Endothelial cell of umbilical vein (primary cell): Measurements from ENCODE around the gene FILIP1L. TPM values are rescaled to one million over a fixed set of nuclear protein-coding genes. Genes with fewer than 3 reads are reported as not detected.
A peak's percentile ranks its signal among the peaks of the same experiment; 100 is the strongest.
"Not testable (repeated sequence)": the region's sequence is repeated elsewhere in the genome, so short reads cannot be mapped to it uniquely, and the experiment has no call there.

Source experiments
- BruUV-seq: library from RNA; stranded (reverse); fragments of 400-500 nt; replicated peaks from 2 replicates; lab custom pipeline; 2021; lab: Mats Ljungman, UMichigan
- CTCF ChIA-PET: fragments of 300-600, 350-600 bp; sonication (Branson Sonifier 250); formaldehyde crosslinking; loops from one replicate; lab custom pipeline; 2021; ENCODE audit warnings: antibody characterized with exemption, inconsistent platforms; lab: Charles Lee
- POLR2A ChIA-PET: fragments of 300-600, 350-600 bp; sonication (Branson Sonifier 250); formaldehyde crosslinking; loops from one replicate; lab custom pipeline; 2021; ENCODE audit warnings: antibody characterized with exemption, inconsistent platforms; lab: Charles Lee
- DNase-seq: peaks from one replicate; pipeline ENCODE4 v3.0.0-alpha.2; 2011; ENCODE audit warnings: low read depth, low spot score
- FAIRE-seq: peaks from 2 replicates; lab custom pipeline; 2011; peaks lifted over from hg19 to GRCh38; lab: Jason Lieb, UNC
- H2AFZ ChIP-seq: 2 replicates; pipeline ENCODE4 v1.6.0; 2012; ENCODE audit warnings: low read depth, low read length, control low read depth, inconsistent platforms
- H3K27ac ChIP-seq: 2 replicates; pipeline ENCODE4 v1.5.1; 2011; ENCODE audit warnings: low read depth, mild to moderate bottlenecking, control low read depth, low read length, moderate library complexity; ENCODE audit not compliant: insufficient read depth
- H3K27me3 ChIP-seq, 2 experiments: 2 replicates each; pipeline versions ENCODE4 v1.6.0 to v1.6.1; 2011; ENCODE audit warnings: low read length in 2 of 2, mixed read lengths in 1 of 2; ENCODE audit not compliant: control insufficient read depth in 2 of 2, insufficient read depth in 2 of 2
- H3K36me3 ChIP-seq, 2 experiments: 2 replicates in 1 of 2; 3 replicates in 1 of 2; pipeline ENCODE4 v1.5.1; 2011; ENCODE audit warnings: low read length in 2 of 2, mild to moderate bottlenecking in 1 of 2, moderate library complexity in 1 of 2; ENCODE audit not compliant: control insufficient read depth in 2 of 2, insufficient read depth in 2 of 2; ENCODE audit errors: extremely low read depth in 1 of 2
- H3K4me1 ChIP-seq: 3 replicates; pipeline ENCODE4 v1.5.1; 2011; ENCODE audit warnings: mild to moderate bottlenecking, low read length; ENCODE audit not compliant: control insufficient read depth, insufficient read depth; ENCODE audit errors: extremely low read depth
- H3K4me2 ChIP-seq: 2 replicates; pipeline ENCODE4 v1.6.1; 2011; ENCODE audit warnings: low read length, control low read depth, mixed read lengths; ENCODE audit not compliant: insufficient read depth
- H3K4me3 ChIP-seq, 3 experiments: fragments of 200-600 bp in 1 of 3; sonication (generic), shearing (Covaris generic) in 1 of 3; replicated peaks in 1 of 3; 2 replicates each; pipeline ENCODE4 v1.5.1; 2011 to 2016; ENCODE audit warnings: control low read depth in 3 of 3, low read length in 3 of 3, mild to moderate bottlenecking in 2 of 3, inconsistent platforms in 1 of 3, low read depth in 1 of 3, moderate library complexity in 1 of 3; ENCODE audit not compliant: insufficient read depth in 1 of 3
- H3K79me2 ChIP-seq: 2 replicates; pipeline ENCODE4 v1.6.0; 2012; ENCODE audit warnings: low read length, inconsistent platforms; ENCODE audit not compliant: control insufficient read depth, insufficient read depth
- H3K9ac ChIP-seq: replicated peaks from 2 replicates; pipeline ENCODE3; 2011; ENCODE audit warnings: low read length, control low read depth; ENCODE audit not compliant: insufficient read depth; ENCODE audit errors: extremely low read depth
- H3K9me1 ChIP-seq: replicated peaks from 3 replicates; pipeline ENCODE4 v1.6.0; 2011; ENCODE audit warnings: mild to moderate bottlenecking, low read length; ENCODE audit not compliant: control insufficient read depth, insufficient read depth; ENCODE audit errors: extremely low read depth
- H3K9me3 ChIP-seq: replicated peaks from 2 replicates; pipeline ENCODE4 v1.5.1; 2012; ENCODE audit warnings: low read length, inconsistent platforms; ENCODE audit not compliant: control insufficient read depth, insufficient read depth
- H4K20me1 ChIP-seq: replicated peaks from 2 replicates; pipeline ENCODE3; 2011; ENCODE audit warnings: mild to moderate bottlenecking, low read length; ENCODE audit not compliant: control insufficient read depth, insufficient read depth; ENCODE audit errors: extremely low read depth
- GATA2 ChIP-seq: IDR thresholded peaks from 2 replicates; pipeline ENCODE4 v1.7.0; 2011; ENCODE audit warnings: low read depth, mild to moderate bottlenecking, moderate library complexity, mixed read lengths, low read length; ENCODE audit not compliant: insufficient read length, insufficient read depth
- dilution Hi-C: fragments of 300-500 bp; cut with MboI; formaldehyde crosslinking; loops from one replicate; pipeline ENCODE4 v1.15.0; 2019; ENCODE audit warnings: low sequenced_read_pairs; ENCODE audit not compliant: extremely low pct_ligation_motif_present
- intact Hi-C: fragments of 100-400 bp; cut with micrococcal nuclease; formaldehyde crosslinking; loops from one replicate; pipeline ENCODE4 v1.10.0; 2022
- polyA plus RNA-seq, 4 experiments: library from polyadenylated mRNA; depleted of rRNA in 3 of 4; stranded (reverse) in 3 of 4; unstranded in 1 of 4; fragments of >200 nt; gene quantifications; 2 replicates each; pipeline versions ENCODE4 v1.2.1 to v1.2.3, GENCODE V29; 2011 to 2012; ENCODE audit warnings: missing spikeins in 1 of 4
- total RNA-seq: library from RNA; stranded (reverse); gene quantifications from 2 replicates; pipeline ENCODE4 v1.2.3, GENCODE V29; 2021
- TF ChIP-seq, protein P1 (sequence below), 2 donors: IDR thresholded peaks; 1 replicate in 1 of 2; 2 replicates in 1 of 2; pipeline ENCODE4 v1.5.1; 2011; ENCODE audit warnings: low read length in 2 of 2, mild to moderate bottlenecking in 2 of 2, moderate library complexity in 2 of 2, control low read depth in 1 of 2, inconsistent platforms in 1 of 2, low read depth in 1 of 2; ENCODE audit not compliant: insufficient read depth in 1 of 2; ENCODE audit errors: extremely low read depth in 1 of 2

FILIP1L gene
- total and polyA plus RNA-seq, 2 donors (not counting 3 experiments of a cell fraction or from before 2014, with no cell fraction given), result 26.0 to 29.9 TPM

DNA sequence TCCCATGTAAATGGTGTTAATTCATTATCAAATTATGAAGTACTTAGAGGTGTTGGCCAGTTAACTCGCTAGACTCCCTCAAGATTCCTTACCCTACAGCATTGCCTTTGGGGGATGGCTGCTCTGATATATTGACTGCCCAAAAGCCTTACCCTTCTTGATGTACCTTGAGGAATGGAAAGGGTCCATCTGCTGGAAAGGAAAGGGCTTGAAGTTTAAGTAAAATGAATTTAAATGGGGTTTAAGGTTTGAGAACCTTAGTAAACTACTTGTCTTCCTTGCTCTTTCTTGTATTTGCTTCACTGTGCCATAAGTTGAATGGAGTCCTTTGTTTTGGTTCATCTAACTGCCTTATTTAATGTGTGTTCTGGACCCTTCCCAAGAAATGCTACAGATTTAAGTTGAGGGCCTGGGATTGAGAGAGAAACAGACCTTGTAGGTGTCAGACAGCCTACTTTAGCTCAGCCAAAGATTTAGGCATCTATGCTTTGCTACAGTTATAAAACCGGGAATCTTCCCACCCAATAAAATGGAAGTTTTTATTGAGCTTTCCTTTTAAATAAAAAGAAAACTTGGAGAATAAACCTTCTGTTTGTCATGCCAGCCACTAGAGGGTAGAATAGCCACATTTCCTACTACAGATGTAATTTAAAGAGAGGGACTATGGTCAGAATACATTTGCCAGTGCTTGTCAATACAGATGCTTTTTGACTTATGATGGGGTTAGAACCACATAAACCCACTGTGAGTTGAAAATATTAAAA is 271.3 kb downstream of the FILIP1L start:
- Histone ChIP-seq H3K79me2 (peaks cover 16% of the 10 kb centered on the region), H3K4me3 (no peak overlapping the region), H3K27ac (no peak overlapping the region), H3K4me2 (no peak overlapping the region), H4K20me1 (no peaks in the 10 kb centered on the region), H2AFZ (no peak overlapping the region), H3K9ac (no peak overlapping the region), H3K4me1 (peaks cover 14% of the 10 kb centered on the region), H3K27me3 (no peaks in the 10 kb centered on the region), H3K9me3 (no peaks in the 10 kb centered on the region), H3K36me3 (no peaks in the 10 kb centered on the region), H3K9me1 (no peaks in the 10 kb centered on the region)
- ChIA-PET CTCF (interaction anchor here (0.6 to 2.6 kb wide), 103 partner anchors 9 to 1834 kb away, joined by 3 to 238 read pairs (median 4); partner anchors contain the start of genes CMSS1 and TBC1D23), POLR2A (interaction anchor here (0.6 to 1.0 kb wide), 2 partner anchors 411 to 418 kb away, joined by 3 to 4 read pairs; partner anchors contain the start of gene TBC1D23)
- intact Hi-C loops, result loop anchor here (1.0 to 2.0 kb wide), 3 partner anchors 198 to 411 kb away; no protein-coding TSS in a partner anchor
- dilution Hi-C loops, result no loop called here
- DNase-seq (peak; percentile 74), FAIRE-seq (peak; percentile 49)
- no TSS peak for BruUV-seq
- TF ChIP-seq GATA2, result no peak
- TF ChIP-seq, protein P1, sequence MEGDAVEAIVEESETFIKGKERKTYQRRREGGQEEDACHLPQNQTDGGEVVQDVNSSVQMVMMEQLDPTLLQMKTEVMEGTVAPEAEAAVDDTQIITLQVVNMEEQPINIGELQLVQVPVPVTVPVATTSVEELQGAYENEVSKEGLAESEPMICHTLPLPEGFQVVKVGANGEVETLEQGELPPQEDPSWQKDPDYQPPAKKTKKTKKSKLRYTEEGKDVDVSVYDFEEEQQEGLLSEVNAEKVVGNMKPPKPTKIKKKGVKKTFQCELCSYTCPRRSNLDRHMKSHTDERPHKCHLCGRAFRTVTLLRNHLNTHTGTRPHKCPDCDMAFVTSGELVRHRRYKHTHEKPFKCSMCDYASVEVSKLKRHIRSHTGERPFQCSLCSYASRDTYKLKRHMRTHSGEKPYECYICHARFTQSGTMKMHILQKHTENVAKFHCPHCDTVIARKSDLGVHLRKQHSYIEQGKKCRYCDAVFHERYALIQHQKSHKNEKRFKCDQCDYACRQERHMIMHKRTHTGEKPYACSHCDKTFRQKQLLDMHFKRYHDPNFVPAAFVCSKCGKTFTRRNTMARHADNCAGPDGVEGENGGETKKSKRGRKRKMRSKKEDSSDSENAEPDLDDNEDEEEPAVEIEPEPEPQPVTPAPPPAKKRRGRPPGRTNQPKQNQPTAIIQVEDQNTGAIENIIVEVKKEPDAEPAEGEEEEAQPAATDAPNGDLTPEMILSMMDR (IDR thresholded peaks at IDR 0.05; ENCODE audit: extremely low read depth in 1 of 2, insufficient read depth in 1 of 2, low read depth in 1 of 2, low read length in 2 of 2), result peak; percentile 40 to 53

DNA sequence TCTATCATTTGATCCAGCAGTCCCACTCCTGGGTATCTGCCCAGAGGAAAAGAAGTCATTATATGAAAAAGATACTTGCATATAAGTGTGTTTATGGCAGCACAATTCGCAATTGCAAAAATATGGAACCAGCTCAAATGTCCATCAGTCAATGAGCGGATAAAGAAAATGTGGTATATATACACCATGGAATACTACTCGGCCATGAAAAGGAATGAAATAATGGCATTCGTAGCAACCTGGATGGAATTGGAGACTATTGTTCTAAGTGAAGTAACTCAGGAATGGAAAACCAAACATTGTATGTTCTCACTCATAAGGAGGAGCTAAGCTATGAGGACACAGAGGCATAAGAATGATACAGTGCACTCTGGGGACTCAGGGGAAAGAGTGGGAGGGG is 272.4 kb downstream of the FILIP1L start:
- POLR2A ChIA-PET, H3K36me3 ChIP-seq, H3K9ac ChIP-seq, H3K27me3 ChIP-seq, H3K27ac ChIP-seq, H3K4me3 ChIP-seq, DNase-seq, H3K4me2 ChIP-seq, BruUV-seq, H3K9me1 ChIP-seq, H4K20me1 ChIP-seq, dilution Hi-C loops, H3K9me3 ChIP-seq, H2AFZ ChIP-seq, FAIRE-seq: not testable (repeated sequence)
- CTCF ChIA-PET, result interaction anchor here (1.3 to 3.6 kb wide), 3 partner anchors 8 to 412 kb away, joined by 3 to 22 read pairs (median 11); no protein-coding TSS in a partner anchor
- peaks cover 19% of the 10 kb centered on the region for H3K4me1 ChIP-seq
- intact Hi-C loops, result loop anchor here (2.0 kb wide), 1 partner anchor 199 kb away; no protein-coding TSS in a partner anchor
- H3K79me2 ChIP-seq, result peaks cover 17% of the 10 kb centered on the region
